Esophagus squamous epithelium (tissue), 5 donors: ENCODE results near the gene KCNE2. TPM values are rescaled to one million over a fixed set of nuclear protein-coding genes. Genes with fewer than 3 reads are reported as not detected.

Experiments
- DNase-seq: peaks from one replicate; lab custom pipeline; 2025; lab: John Stamatoyannopoulos, UW
- H3K27ac ChIP-seq, 4 donors: fragments of 200-600 bp; sonication (generic); one replicate each; pipeline ENCODE4 v1.5.1; 2016 to 2019; ENCODE audit warnings: mild to moderate bottlenecking in 1 of 4
- H3K27me3 ChIP-seq, 4 donors: fragments of 200-600 bp; sonication (generic); 1 replicate in 3 of 4; 2 replicates in 1 of 4; pipeline versions ENCODE4 v1.5.1 to v1.6.0; 2017 to 2021; ENCODE audit warnings: antibody characterized with exemption in 1 of 4
- H3K36me3 ChIP-seq, 3 donors: fragments of 200-600 bp; sonication (generic); one replicate each; pipeline ENCODE4 v1.5.1; 2016 to 2019
- H3K4me1 ChIP-seq, 3 donors: fragments of 200-600 bp; sonication (generic); one replicate each; pipeline ENCODE4 v1.5.1; 2017 to 2019
- H3K4me3 ChIP-seq, 4 donors: fragments of 200-600 bp; sonication (generic); 1 replicate in 3 of 4; 2 replicates in 1 of 4; pipeline ENCODE4 v1.5.1; 2016 to 2019; ENCODE audit warnings: mild to moderate bottlenecking in 2 of 4, moderate library complexity in 1 of 4
- H3K9me3 ChIP-seq, 3 donors: fragments of 200-600 bp; sonication (generic); one replicate each; pipeline ENCODE4 v1.5.1; 2016 to 2019
- CTCF ChIP-seq, 6 experiments: fragments of 450-650 bp in 4 of 6; fragments of 200-600 bp in 2 of 6; sonication (generic) in 2 of 6; IDR thresholded peaks; one replicate each; pipeline ENCODE4 v1.5.1; 2016 to 2019; ENCODE audit warnings: antibody characterized with exemption in 6 of 6, mild to moderate bottlenecking in 4 of 6, moderate library complexity in 4 of 6
- POLR2A ChIP-seq, 4 donors: fragments of 450-650 bp; IDR thresholded peaks; one replicate each; pipeline ENCODE4 v1.6.1; 2017; ENCODE audit warnings: antibody characterized with exemption in 4 of 4, mild to moderate bottlenecking in 4 of 4, moderate library complexity in 3 of 4
- WGBS, 2 donors: methylation state at CpG; one replicate each; pipeline ENCODE4 v1.1.5; 2018; 5-methylcytosine and 5-hydroxymethylcytosine counted together
- intact Hi-C: fragments of 100-400 bp; cut with DNase I; formaldehyde crosslinking; loops from one replicate; pipeline ENCODE4 v1.15.0; 2022
- total RNA-seq, 4 donors: library from RNA; depleted of rRNA; stranded (reverse); fragments of >200 nt; gene quantifications; one replicate each; pipeline ENCODE4 v1.1.0, GENCODE V29; 2016
- donor health status: DM: yes; HTN: yes; CAD: no.

Gene KCNE2
- total RNA-seq, 4 donors from 2014 or later: not detected

DNA sequence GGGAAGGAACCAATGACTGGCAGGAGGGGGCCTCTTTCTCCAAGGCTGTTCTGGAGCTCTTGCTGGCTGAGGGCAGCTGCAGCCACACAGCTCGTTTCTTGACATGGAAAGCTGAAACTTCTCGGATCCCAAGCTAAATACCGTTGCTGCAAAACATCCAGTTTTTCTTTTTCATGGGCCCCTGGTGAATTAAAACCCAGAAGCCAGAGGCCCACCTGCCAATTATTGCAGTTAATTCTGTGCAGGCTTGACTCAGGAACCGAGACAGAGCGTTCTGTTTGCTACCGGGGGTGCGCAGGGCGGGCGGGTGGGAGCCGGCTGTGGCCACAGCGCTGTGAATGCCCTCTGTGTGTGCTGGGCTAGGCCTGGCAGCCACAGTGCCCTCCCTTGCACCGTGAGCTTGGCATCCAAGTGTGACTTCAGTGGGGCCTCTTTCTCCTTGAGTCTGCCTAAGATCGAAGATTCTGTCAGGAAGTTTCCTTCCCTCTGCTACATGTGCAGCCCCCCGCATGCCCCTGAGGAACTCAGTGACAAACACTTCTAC, 19.9 kb upstream of the KCNE2 start:
- peak overlapping the region in 2 of 4 donors; percentile 28 to 69 for H3K27ac ChIP-seq
- intact Hi-C loops: no loop called here
- H3K27me3 ChIP-seq: peaks cover 0 to 3% (median 0%) of the 10 kb centered on the region in 4 donors
- H3K36me3 ChIP-seq: no peaks in the 10 kb centered on the region
- no peak for TF ChIP-seq POLR2A (IDR thresholded peaks at IDR 0.05)
- no peak for TF ChIP-seq CTCF (IDR thresholded peaks at IDR 0.05)
- WGBS, 2 donors: 76 to 96% methylated on average over 3 to 5 of the region's 14 CpGs
- H3K9me3 ChIP-seq: no peaks in the 10 kb centered on the region
- H3K4me1 ChIP-seq: peaks cover 0 to 15% (median 0%) of the 10 kb centered on the region in 3 donors
- no peak for DNase-seq
- H3K4me3 ChIP-seq: no peak overlapping the region

GRCh38 chr21:34344584-34344983, 19.2 kb upstream of the KCNE2 start:
- peaks cover 0 to 5% (median 0%) of the 10 kb centered on the region in 4 donors for H3K27me3 ChIP-seq
- H3K36me3 ChIP-seq: no peaks in the 10 kb centered on the region
- DNase-seq: no peak
- no peak overlapping the region for H3K4me3 ChIP-seq
- 76 to 100% methylated on average over 1 to 5 of the region's 5 CpGs for WGBS, 2 donors
- intact Hi-C loops: no loop called here
- H3K4me1 ChIP-seq: peaks cover 0 to 15% (median 0%) of the 10 kb centered on the region in 3 donors
- no peaks in the 10 kb centered on the region for H3K9me3 ChIP-seq
- peak overlapping the region in 2 of 4 donors; percentile 28 to 69 for H3K27ac ChIP-seq
- TF ChIP-seq CTCF (IDR thresholded peaks at IDR 0.05) (no peak), POLR2A (IDR thresholded peaks at IDR 0.05) (no peak)

DNA sequence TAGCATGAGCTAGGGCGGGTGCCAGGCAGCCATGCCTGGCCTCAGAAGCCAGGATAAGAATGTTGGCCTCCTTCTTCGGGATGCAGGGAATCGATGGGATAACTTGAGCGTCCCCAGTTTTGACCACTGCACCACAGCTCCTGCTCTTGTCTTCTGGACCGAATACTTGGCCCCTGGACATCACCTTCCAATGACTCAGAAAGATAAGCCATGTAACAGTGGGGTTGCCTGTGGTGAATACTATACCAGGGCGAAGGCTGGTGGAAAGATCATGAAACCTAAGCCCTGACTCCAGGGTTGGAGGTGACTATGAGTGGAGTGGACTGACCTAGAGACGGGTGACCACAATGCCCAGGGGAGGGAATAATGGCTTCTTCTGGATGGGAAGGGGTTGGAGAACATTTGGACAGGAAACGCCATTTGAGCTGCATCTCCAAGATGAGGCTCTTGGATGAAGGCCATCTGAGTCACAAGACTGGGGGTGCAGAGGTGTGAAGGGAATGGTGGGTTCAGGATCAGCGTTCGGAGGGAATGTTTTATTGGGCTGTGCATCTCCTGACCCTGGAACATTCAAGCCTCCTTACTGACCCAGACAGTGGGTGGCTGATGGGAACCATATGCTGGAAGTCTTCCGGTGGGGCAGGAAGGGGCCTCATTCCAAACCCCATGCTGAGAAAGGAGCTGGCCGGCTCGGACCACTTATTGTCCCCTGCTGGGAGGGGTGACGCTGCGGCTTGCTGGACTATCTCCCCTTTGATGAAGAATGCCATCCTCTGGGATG, 18.5 kb upstream of the KCNE2 start:
- Histone ChIP-seq H3K36me3 (no peaks in the 10 kb centered on the region), H3K4me1 (peaks cover 0 to 15% (median 0%) of the 10 kb centered on the region in 3 donors), H3K4me3 (no peak overlapping the region), H3K27me3 (peaks cover 0 to 6% (median 0%) of the 10 kb centered on the region in 4 donors), H3K27ac (peak overlapping the region in 3 of 4 donors; percentile 62 to 75 (median 69)), H3K9me3 (no peaks in the 10 kb centered on the region)
- no peak for DNase-seq
- intact Hi-C loops: no loop called here
- WGBS, 2 donors: 71 to 73% methylated on average over 7 to 13 of the region's 15 CpGs
- no peak for TF ChIP-seq CTCF (IDR thresholded peaks at IDR 0.05)
- no peak for TF ChIP-seq POLR2A (IDR thresholded peaks at IDR 0.05)

- DNase-seq: no peak
- H3K4me3 ChIP-seq: no peak overlapping the region
- peaks cover 0 to 6% (median 0%) of the 10 kb centered on the region in 4 donors for H3K27me3 ChIP-seq
- intact Hi-C loops: loop anchor here (2.0 kb wide), 1 partner anchor 421 kb away; no protein-coding TSS in a partner anchor
- peaks cover 0 to 15% (median 0%) of the 10 kb centered on the region in 3 donors for H3K4me1 ChIP-seq
- WGBS, 2 donors: 59 to 83% methylated on average over 9 of the region's 10 CpGs
- TF ChIP-seq POLR2A (IDR thresholded peaks at IDR 0.05) (no peak), CTCF (IDR thresholded peaks at IDR 0.05) (no peak)
- H3K36me3 ChIP-seq: no peaks in the 10 kb centered on the region
- H3K9me3 ChIP-seq: no peaks in the 10 kb centered on the region
- H3K27ac ChIP-seq: peak overlapping the region in 3 of 4 donors; percentile 62 to 75 (median 69)
Observed at GRCh38 chr21:34345892-34346291, 17.9 kb upstream of the KCNE2 start.
